H1 (cell line): ENCODE data around the gene SMIM20. TPM values are rescaled to one million over a fixed set of nuclear protein-coding genes. Genes with fewer than 3 reads are reported as not detected.
A peak's percentile ranks its signal among the peaks of the same experiment; 100 is the strongest.

ENCODE experiments used
- CTCF ChIA-PET: fragments of 300-600 bp; sonication (Branson Sonifier 250); formaldehyde crosslinking; loops from one replicate; lab custom pipeline; 2021; ENCODE audit not compliant: partially characterized antibody; lab: Charles Lee
- POLR2A ChIA-PET: fragments of 300-600 bp; sonication (Branson Sonifier 250); formaldehyde crosslinking; loops from one replicate; lab custom pipeline; 2021; ENCODE audit warnings: inconsistent platforms; ENCODE audit not compliant: partially characterized antibody; lab: Charles Lee
- DNase-seq, 2 experiments: peaks; one replicate each; pipeline versions ENCODE4 v3.0.0 to v3.0.0-alpha.2; 2010 to 2022; ENCODE audit warnings: low spot score in 2 of 2, low read depth in 1 of 2, mixed read lengths in 1 of 2
- FAIRE-seq: peaks from 2 replicates; lab custom pipeline; 2011; peaks lifted over from hg19 to GRCh38; lab: Jason Lieb, UNC
- H2AFZ ChIP-seq: 2 replicates; pipeline ENCODE4 v1.8.1; 2012; ENCODE audit warnings: low read length, inconsistent platforms
- H2AK5ac ChIP-seq: 2 replicates; pipeline ENCODE4 v1.6.1; 2013; ENCODE audit warnings: low read depth, low read length
- H2BK120ac ChIP-seq: replicated peaks from 2 replicates; pipeline ENCODE3; 2013; ENCODE audit warnings: low read depth, low read length, inconsistent platforms
- H2BK12ac ChIP-seq: 2 replicates; pipeline ENCODE4 v1.6.1; 2013; ENCODE audit warnings: low read depth, low read length
- H2BK15ac ChIP-seq: 2 replicates; pipeline ENCODE4 v1.6.1; 2013; ENCODE audit warnings: low read length
- H2BK20ac ChIP-seq: 2 replicates; pipeline ENCODE4 v1.6.1; 2013; ENCODE audit warnings: low read length
- H2BK5ac ChIP-seq: 2 replicates; pipeline ENCODE4 v1.6.1; 2013; ENCODE audit warnings: low read depth, low read length
- H3K14ac ChIP-seq: 2 replicates; pipeline ENCODE4 v1.6.1; 2013; ENCODE audit warnings: inconsistent platforms; ENCODE audit not compliant: insufficient read length
- H3K18ac ChIP-seq: 2 replicates; pipeline ENCODE4 v1.6.1; 2013; ENCODE audit warnings: low read length; ENCODE audit errors: extremely low read depth
- H3K23ac ChIP-seq: 2 replicates; pipeline ENCODE4 v1.6.1; 2013; ENCODE audit warnings: inconsistent platforms; ENCODE audit not compliant: insufficient read length
- H3K23me2 ChIP-seq: 2 replicates; pipeline ENCODE4 v1.6.1; 2013; ENCODE audit warnings: low read depth, low read length
- H3K27ac ChIP-seq: 2 replicates; pipeline ENCODE4 v1.6.1; 2011; ENCODE audit warnings: low read depth, low read length, inconsistent platforms
- H3K27me3 ChIP-seq, 4 experiments: replicated peaks in 1 of 4; 1 replicate in 1 of 4; 2 replicates in 3 of 4; pipeline versions ENCODE4 v1.6.1 to v1.8.1; 2011 to 2013; ENCODE audit warnings: low read length in 3 of 4, mild to moderate bottlenecking in 3 of 4, inconsistent platforms in 2 of 4, mixed read lengths in 2 of 4, moderate library complexity in 1 of 4; ENCODE audit not compliant: control insufficient read depth in 3 of 4, insufficient read depth in 3 of 4; ENCODE audit errors: extremely low read depth in 1 of 4
- H3K36me3 ChIP-seq, 4 experiments: 2 replicates each; pipeline versions ENCODE4 v1.6.1 to v1.8.1; 2011 to 2013; ENCODE audit warnings: mild to moderate bottlenecking in 4 of 4, low read length in 3 of 4, moderate library complexity in 2 of 4, control low read depth in 1 of 4, inconsistent platforms in 1 of 4; ENCODE audit not compliant: insufficient read depth in 4 of 4, control insufficient read depth in 2 of 4
- H3K4ac ChIP-seq: replicated peaks from 2 replicates; pipeline ENCODE3; 2013; ENCODE audit warnings: low read length, low read depth, mixed read lengths, inconsistent platforms; ENCODE audit not compliant: insufficient read length
- H3K4me1 ChIP-seq, 4 experiments: replicated peaks in 1 of 4; 1 replicate in 1 of 4; 2 replicates in 3 of 4; pipeline versions ENCODE4 v1.6.1 to v1.8.1; 2011 to 2013; ENCODE audit warnings: low read length in 3 of 4, inconsistent platforms in 2 of 4, mixed read lengths in 1 of 4; ENCODE audit not compliant: insufficient read depth in 4 of 4, control insufficient read depth in 3 of 4
- H3K4me2 ChIP-seq, 2 experiments: 2 replicates each; pipeline versions ENCODE4 v1.6.1 to v1.8.1; 2011 to 2013; ENCODE audit warnings: low read depth in 2 of 2, low read length in 2 of 2, control low read depth in 1 of 2, inconsistent platforms in 1 of 2, mild to moderate bottlenecking in 1 of 2; ENCODE audit not compliant: insufficient read depth in 1 of 2
- H3K4me3 ChIP-seq, 4 experiments: fragments of 200-600, 300-600 bp in 1 of 4; sonication (generic), shearing (Covaris generic), sonication (Bioruptor Twin) in 1 of 4; 2 replicates each; pipeline versions ENCODE4 v1.5.1 to v1.8.1; 2011 to 2016; ENCODE audit warnings: low read length in 4 of 4, low read depth in 3 of 4, control low read depth in 2 of 4, inconsistent platforms in 2 of 4, mild to moderate bottlenecking in 2 of 4, mixed read lengths in 1 of 4, moderate library complexity in 1 of 4; ENCODE audit not compliant: insufficient read depth in 2 of 4; ENCODE audit errors: extremely low read depth in 1 of 4
- H3K56ac ChIP-seq: replicated peaks from 2 replicates; pipeline ENCODE3; 2013; ENCODE audit warnings: low read depth, mild to moderate bottlenecking, mixed read lengths, low read length, inconsistent platforms; ENCODE audit not compliant: insufficient read length
- H3K79me1 ChIP-seq: 2 replicates; pipeline ENCODE4 v1.6.1; 2013; ENCODE audit warnings: low read depth, low read length, control low read depth
- H3K79me2 ChIP-seq, 2 experiments: 2 replicates each; pipeline versions ENCODE4 v1.6.1 to v1.8.1; 2012 to 2013; ENCODE audit warnings: low read length in 2 of 2, mild to moderate bottlenecking in 2 of 2, inconsistent platforms in 1 of 2; ENCODE audit not compliant: insufficient read depth in 2 of 2, control insufficient read depth in 1 of 2
- H3K9ac ChIP-seq, 4 experiments: replicated peaks in 1 of 4; 1 replicate in 1 of 4; 2 replicates in 3 of 4; pipeline versions ENCODE4 v1.6.1 to v1.8.1; 2011 to 2013; ENCODE audit warnings: low read depth in 3 of 4, low read length in 3 of 4, control low read depth in 2 of 4, mild to moderate bottlenecking in 2 of 4, moderate library complexity in 2 of 4, inconsistent platforms in 1 of 4; ENCODE audit errors: extremely low read depth in 1 of 4
- H3K9me3 ChIP-seq, 2 experiments: 2 replicates each; pipeline versions ENCODE4 v1.6.1 to v1.8.1; 2012 to 2013; ENCODE audit warnings: mild to moderate bottlenecking in 2 of 2, moderate library complexity in 2 of 2, control low read depth in 1 of 2, inconsistent platforms in 1 of 2, low read depth in 1 of 2, low read length in 1 of 2, mixed read lengths in 1 of 2; ENCODE audit not compliant: insufficient read depth in 2 of 2
- H4K20me1 ChIP-seq, 2 experiments: replicated peaks in 1 of 2; 2 replicates each; pipeline versions ENCODE3 to v1.8.1; 2011 to 2013; ENCODE audit warnings: inconsistent platforms in 2 of 2, low read length in 2 of 2, mild to moderate bottlenecking in 1 of 2; ENCODE audit not compliant: insufficient read depth in 2 of 2, control insufficient read depth in 1 of 2
- H4K5ac ChIP-seq: 2 replicates; pipeline ENCODE4 v1.6.1; 2013; ENCODE audit warnings: low read length, low read depth, mixed read lengths, inconsistent platforms; ENCODE audit not compliant: insufficient read length
- H4K8ac ChIP-seq: 2 replicates; pipeline ENCODE4 v1.8.0; 2013; ENCODE audit warnings: mild to moderate bottlenecking, moderate library complexity, low read length, inconsistent platforms; ENCODE audit not compliant: insufficient read depth; ENCODE audit errors: extremely low read depth
- H4K91ac ChIP-seq: replicated peaks from 2 replicates; pipeline ENCODE3; 2013; ENCODE audit warnings: low read length, mixed read lengths, inconsistent platforms; ENCODE audit not compliant: insufficient read length
- JUND ChIP-seq: IDR thresholded peaks from 2 replicates; pipeline ENCODE4 v1.6.1; 2011; ENCODE audit warnings: mild to moderate bottlenecking, improper control_type of control experiment, low read length
- MAFK ChIP-seq: IDR thresholded peaks from 2 replicates; pipeline ENCODE4 v1.6.1; 2012; ENCODE audit warnings: low read depth, mild to moderate bottlenecking, improper control_type of control experiment, low read length
- WGBS, 2 experiments: shearing (Covaris generic) in 1 of 2; methylation state at CpG; one replicate each; pipeline versions ENCODE4 v1.1.6 to v1.1.7; 2013 to 2015; ENCODE audit warnings: low lambda C conversion rate in 2 of 2, mixed read lengths in 2 of 2, inconsistent platforms in 1 of 2, low coverage in 1 of 2, missing lambda C conversion rate in 1 of 2; ENCODE audit not compliant: insufficient replicate concordance in 2 of 2, insufficient coverage in 1 of 2, insufficient read length in 1 of 2; ENCODE audit errors: extremely low coverage in 1 of 2, missing lambda C conversion rate in 1 of 2; 5-methylcytosine and 5-hydroxymethylcytosine counted together
- polyA plus RNA-seq, 7 experiments: library from polyadenylated mRNA; depleted of rRNA in 3 of 7; stranded (reverse) in 5 of 7; unstranded in 2 of 7; fragments of >200 nt in 5 of 7; fragments of 200-250 nt in 2 of 7; gene quantifications; 1 replicate in 5 of 7; 2 replicates in 1 of 7; 4 replicates in 1 of 7; pipeline versions ENCODE4 v1.2.1 to v1.2.3, GENCODE V29; 2011 to 2013; ENCODE audit warnings: missing spikeins in 2 of 7, mixed read lengths in 2 of 7
- total RNA-seq: library from RNA; stranded (reverse); fragmentation: NEBNext Ultra II Directional; extraction: Animal tissue kit (Norgen Biotek cat#: 25700); gene quantifications from 2 replicates; pipeline ENCODE4 v1.2.1, GENCODE V29; 2021

SMIM20 gene
- total and polyA plus RNA-seq, 2 of the 8 experiments (the other 6 are each of a cell fraction or from before 2014, with no cell fraction given) = 21.9 to 36.9 TPM

- no peak overlapping the region for H3K4me2 ChIP-seq
- no peaks in the 10 kb centered on the region; a peak in 1 of 4 replicates for H3K9me3 ChIP-seq
- H3K36me3 ChIP-seq = no peaks in the 10 kb centered on the region; a peak in 1 of 8 replicates
- no peak overlapping the region for H2BK15ac ChIP-seq
- no peak overlapping the region for H3K56ac ChIP-seq
- ChIA-PET POLR2A (interaction anchor here (0.6 kb wide), 1 partner anchor 1279 kb away, joined by 3 read pairs; no protein-coding TSS in a partner anchor), CTCF (interaction anchor here (0.6 to 1.5 kb wide), 4 partner anchors 8 to 800 kb away, joined by 3 to 6 read pairs (median 4); no protein-coding TSS in a partner anchor)
- no peak overlapping the region for H4K8ac ChIP-seq
- no peak overlapping the region for H4K5ac ChIP-seq
- H3K4me3 ChIP-seq = no peak overlapping the region
- H2BK12ac ChIP-seq = no peak overlapping the region
- H2BK120ac ChIP-seq = no peak overlapping the region
- WGBS, 2 experiments = 89% methylated on average over 5 of the region's 5 CpGs; no CpG with 5 or more reads in 1 of the 2 experiments
- H2AFZ ChIP-seq = no peak overlapping the region
- no peak overlapping the region for H3K18ac ChIP-seq
- no peak overlapping the region for H4K91ac ChIP-seq
- H2BK5ac ChIP-seq = no peak overlapping the region
- no peak overlapping the region for H2AK5ac ChIP-seq
- H3K27me3 ChIP-seq = no peaks in the 10 kb centered on the region
- FAIRE-seq = no peak
- TF ChIP-seq JUND (no peak), MAFK (peak; percentile 26; the same call in 1 of the 2 replicates)
- H3K23ac ChIP-seq = no peak overlapping the region
- H4K20me1 ChIP-seq = no peaks in the 10 kb centered on the region
- no peaks in the 10 kb centered on the region for H3K23me2 ChIP-seq
- H3K79me1 ChIP-seq = peaks cover 5% of the 10 kb centered on the region; the same call in 1 of the 2 replicates
- no peak overlapping the region for H2BK20ac ChIP-seq
- DNase-seq = no peak
- H3K4ac ChIP-seq = no peak overlapping the region
- peaks cover 0 to 7% of the 10 kb centered on the region in 2 experiments; a peak in 1 of 4 replicates for H3K79me2 ChIP-seq
- peaks cover 0 to 3% (median 2%) of the 10 kb centered on the region in 4 experiments; a peak in 5 of 7 replicates for H3K4me1 ChIP-seq
- no peak overlapping the region for H3K14ac ChIP-seq
- no peak overlapping the region for H3K9ac ChIP-seq
- no peak overlapping the region for H3K27ac ChIP-seq
Observed at GRCh38 chr4:25919676-25920075, 5.7 kb downstream of the SMIM20 start.
